Fibroblast of skin of scalp (primary cell): ENCODE data around the gene GPR42.
"Not testable (repeated sequence)": the region's sequence is repeated elsewhere in the genome, so short reads cannot be mapped to it uniquely, and the experiment has no call there.

Source experiments
- DNase-seq: peaks from one replicate; pipeline ENCODE4 v3.0.0-alpha.2; 2013

The GPR42 gene

GRCh38 chr19:35363711-35364425, 7.0 kb upstream of the GPR42 start:
- no peak for DNase-seq

- no peak for DNase-seq
Observed at GRCh38 chr19:35365303-35365702, 5.6 kb upstream of the GPR42 start.

GRCh38 chr19:35368378-35368777, 2.5 kb upstream of the GPR42 start:
- no peak for DNase-seq

- DNase-seq: no peak
Observed at GRCh38 chr19:35369522-35369921, 1.3 kb upstream of the GPR42 start.

- no peak for DNase-seq
Observed at GRCh38 chr19:35373492-35373891, 2.6 kb downstream of the GPR42 start.

DNA sequence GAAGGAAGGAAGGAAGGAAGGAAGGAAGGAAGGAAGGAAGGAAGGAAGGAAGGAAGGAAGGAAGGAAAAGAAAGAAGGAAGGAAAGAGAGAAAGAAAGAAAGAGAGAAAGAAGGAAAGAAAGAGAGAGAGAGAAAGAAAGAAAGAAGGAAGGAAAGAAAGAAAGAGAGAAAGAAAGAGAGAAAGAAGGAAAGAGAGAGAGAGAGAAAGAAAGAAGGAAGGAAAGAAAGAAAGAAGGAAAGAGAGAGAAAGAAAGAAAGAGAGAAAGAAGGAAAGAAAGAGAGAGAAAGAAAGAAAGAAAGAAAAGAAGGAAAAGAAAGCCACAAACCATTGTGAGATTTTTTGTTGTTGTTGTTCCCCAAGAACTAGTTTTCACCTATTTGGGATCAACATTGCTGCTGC, 3.2 kb downstream of the GPR42 start:
- not testable (repeated sequence) for DNase-seq

DNA sequence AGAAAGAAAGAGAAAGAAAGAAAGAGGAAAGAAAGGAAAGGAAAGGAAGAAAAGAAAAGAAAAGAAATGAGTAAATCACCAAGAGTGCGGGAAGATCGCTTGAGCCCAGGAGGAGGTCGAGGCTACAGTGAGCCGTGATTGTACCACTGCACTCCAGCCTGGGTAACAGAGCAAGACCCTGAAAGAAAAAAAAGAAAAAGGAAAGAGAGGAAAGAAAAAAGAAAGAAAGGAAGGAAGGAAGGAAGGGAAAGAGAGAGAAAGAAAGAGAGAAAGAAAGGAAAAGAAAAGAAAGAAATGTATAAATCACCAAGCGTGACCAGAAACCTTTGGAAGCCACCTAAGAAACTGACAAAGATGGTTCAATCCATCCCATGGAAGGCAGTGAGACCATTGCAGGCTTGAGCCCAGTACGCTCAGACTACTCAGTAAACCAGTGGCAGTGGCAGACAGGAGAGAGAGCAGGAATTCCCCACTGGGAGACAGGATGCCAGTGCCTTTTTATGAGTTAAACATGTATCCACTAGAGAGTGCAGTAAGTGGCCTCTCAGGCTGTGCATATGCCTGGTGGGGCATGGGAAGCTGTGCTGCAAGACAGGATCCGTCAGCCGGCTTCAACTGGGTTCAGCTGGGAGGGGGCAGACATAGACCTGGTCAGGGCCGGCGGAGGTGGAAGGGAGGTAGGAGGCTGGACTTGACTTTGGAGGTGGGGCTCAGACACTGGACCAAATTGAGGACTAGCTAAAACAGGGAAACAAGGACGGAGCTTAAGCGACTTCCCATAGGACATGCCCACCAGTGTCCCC, 4.8 kb downstream of the GPR42 start:
- DNase-seq: no peak

DNA sequence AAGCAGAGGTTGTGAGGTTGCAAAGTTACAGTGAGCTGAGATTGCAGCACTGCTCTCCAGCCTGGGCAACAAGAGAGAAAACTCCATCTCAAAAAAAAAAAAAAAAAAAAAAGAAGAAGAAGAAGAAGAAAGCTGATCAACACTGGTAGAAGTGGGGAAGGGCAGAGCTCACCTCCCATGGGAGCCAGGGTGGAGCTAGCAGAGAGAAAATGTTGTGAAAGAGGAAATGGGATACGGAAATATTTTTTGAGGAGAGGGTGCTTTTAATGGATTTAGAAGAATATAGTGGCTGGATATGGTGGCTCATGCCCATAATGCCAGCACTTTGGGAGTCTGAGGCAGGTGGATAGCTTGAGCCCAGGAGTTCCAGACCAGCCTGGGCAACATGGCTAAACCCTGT, 6.8 kb downstream of the GPR42 start:
- DNase-seq: no peak

- DNase-seq: no peak
Observed at GRCh38 chr19:35378356-35378755, 7.5 kb downstream of the GPR42 start.

- DNase-seq: not testable (repeated sequence)
Observed at GRCh38 chr19:35379545-35379944, 8.7 kb downstream of the GPR42 start.

- no peak for DNase-seq
Observed at GRCh38 chr19:35379992-35380391, 9.1 kb downstream of the GPR42 start.

DNA sequence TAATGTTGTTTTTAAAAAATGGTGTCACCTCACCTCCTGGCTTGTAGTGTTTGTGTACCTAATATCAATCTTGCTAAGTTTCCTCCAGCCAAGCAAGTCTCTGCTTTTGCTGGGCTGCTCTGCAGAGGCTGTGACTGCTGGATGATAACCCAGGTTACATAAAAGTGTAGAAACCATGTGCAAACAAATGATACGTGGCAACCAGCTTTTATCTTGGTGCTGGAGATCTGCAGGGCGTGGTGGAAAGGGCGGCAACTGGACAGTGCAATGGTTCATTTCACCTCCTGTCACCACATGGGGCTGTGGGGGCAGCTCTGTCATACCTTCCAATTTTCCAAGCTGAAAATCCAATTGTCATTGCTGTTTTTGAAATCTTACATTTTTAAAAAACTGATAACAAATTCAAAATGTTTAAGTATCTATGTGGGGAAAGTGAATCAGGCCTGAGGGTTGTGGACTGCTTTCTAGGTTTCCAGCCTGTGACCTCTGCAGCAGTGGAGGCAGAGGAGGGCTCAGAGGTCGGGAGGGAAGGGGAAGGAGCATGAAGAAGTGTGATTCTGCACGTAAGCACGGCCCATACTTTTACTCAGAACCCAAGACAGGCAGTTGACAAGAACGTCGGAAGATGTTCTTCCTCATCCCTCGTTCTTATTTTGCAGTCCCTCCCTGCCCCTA, 9.7 kb downstream of the GPR42 start:
- DNase-seq: no peak

DNA sequence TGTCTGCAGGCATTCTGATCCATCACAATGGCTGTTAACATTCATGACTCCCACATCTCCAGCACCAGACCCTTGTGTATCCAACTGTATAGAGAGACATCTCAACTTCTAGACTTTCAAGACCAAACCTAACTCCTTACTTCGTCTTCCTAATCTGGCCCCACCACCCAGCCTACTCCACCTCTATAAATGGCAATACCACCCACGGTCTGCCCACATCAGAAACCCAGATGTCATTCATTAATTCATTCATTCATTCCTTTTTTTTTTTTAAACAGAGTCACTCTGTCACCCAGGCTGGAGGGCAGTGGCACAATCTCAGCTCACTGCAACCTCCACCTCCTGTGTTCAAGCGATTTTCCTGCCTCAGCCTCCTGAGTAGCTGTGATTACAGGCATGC, 10.4 kb downstream of the GPR42 start:
- DNase-seq: no peak

- DNase-seq: no peak
Observed at GRCh38 chr19:35381926-35382325, 11.1 kb downstream of the GPR42 start.

GRCh38 chr19:35383536-35383935, 12.7 kb downstream of the GPR42 start:
- DNase-seq: no peak

GRCh38 chr19:35388277-35389054, 17.6 kb downstream of the GPR42 start:
- DNase-seq: no peak

- DNase-seq: no peak
Observed at GRCh38 chr19:35389192-35389861, 18.5 kb downstream of the GPR42 start.

DNA sequence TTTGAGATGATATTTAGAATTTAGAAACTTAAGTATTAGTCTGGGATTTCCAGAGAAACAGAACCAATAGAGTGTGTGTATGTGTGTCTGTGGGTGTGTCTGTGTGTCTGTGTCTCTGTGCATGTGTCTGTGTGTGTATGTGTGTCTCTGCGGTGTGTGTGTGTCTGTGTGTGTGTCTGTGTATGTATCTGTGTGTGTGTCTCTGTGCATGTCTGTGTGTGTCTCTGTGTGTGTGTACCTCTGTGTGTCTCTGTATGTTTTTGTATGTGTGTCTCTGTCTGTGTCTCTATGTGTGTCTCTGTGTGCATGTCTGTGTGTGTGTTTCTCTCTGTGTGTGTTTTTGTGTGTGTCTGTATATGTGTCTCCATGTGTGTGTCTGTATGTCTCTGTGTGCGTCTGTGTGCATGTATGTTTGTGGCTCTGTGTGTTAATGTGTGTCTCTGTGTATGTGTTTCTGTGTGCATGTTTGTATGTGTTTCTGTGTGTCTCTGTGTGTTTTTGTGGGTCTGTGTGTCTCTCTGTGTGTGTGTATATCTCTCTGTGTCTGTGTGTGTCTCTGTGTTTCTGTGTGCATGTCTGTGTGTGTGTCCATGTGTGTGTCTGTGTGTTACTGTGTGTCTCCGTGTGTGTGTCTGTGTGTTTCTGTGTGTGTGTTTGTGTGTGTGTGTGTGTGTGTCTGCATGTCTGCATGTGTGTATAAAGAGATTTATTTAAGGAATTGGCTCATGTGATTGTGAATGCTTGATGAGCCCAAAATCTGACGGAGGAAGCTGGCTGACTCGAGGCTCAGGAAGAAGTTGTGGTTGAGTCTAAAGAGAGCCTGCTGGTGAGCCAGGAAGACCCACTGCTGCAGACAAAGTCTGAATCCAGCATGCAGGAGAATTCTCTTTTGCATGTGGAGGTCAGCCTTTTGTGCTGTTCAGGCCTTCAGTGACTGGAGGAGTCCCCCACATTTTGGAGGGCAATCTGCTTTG, 22.2 kb downstream of the GPR42 start:
- no peak for DNase-seq

- no peak for DNase-seq
Observed at GRCh38 chr19:35395382-35396199, 24.7 kb downstream of the GPR42 start.
